Endothelial cell (in vitro differentiated cells): Measurements from ENCODE around the gene MPZL1. TPM values are rescaled to one million over a fixed set of nuclear protein-coding genes. Genes with fewer than 3 reads are reported as not detected.
"Not testable (repeated sequence)": the region's sequence is repeated elsewhere in the genome, so short reads cannot be mapped to it uniquely, and the experiment has no call there.

Experiments used
- DNase-seq: peaks from one replicate; pipeline ENCODE4 v3.0.0; 2021; ENCODE audit warnings: low spot score
- H3K27ac Mint-ChIP-seq: one replicate; pipeline ENCODE4 v1.8.0; 2021; ENCODE audit warnings: mixed read lengths, inconsistent platforms; ENCODE audit not compliant: unreplicated experiment
- H3K27me3 Mint-ChIP-seq: one replicate; pipeline ENCODE4 v1.8.0; 2021; ENCODE audit warnings: mild to moderate bottlenecking, moderate library complexity, mixed read lengths, inconsistent platforms; ENCODE audit not compliant: unreplicated experiment
- H3K36me3 Mint-ChIP-seq: one replicate; pipeline ENCODE4 v1.8.0; 2021; ENCODE audit warnings: mild to moderate bottlenecking, low read depth, mixed read lengths, inconsistent platforms; ENCODE audit not compliant: unreplicated experiment
- H3K4me1 Mint-ChIP-seq: one replicate; pipeline ENCODE4 v1.8.0; 2021; ENCODE audit warnings: mild to moderate bottlenecking, mixed read lengths, inconsistent platforms; ENCODE audit not compliant: unreplicated experiment
- H3K4me3 Mint-ChIP-seq: one replicate; pipeline ENCODE4 v1.8.0; 2021; ENCODE audit warnings: mild to moderate bottlenecking, mixed read lengths, inconsistent platforms; ENCODE audit not compliant: unreplicated experiment
- H3K9me3 Mint-ChIP-seq: one replicate; pipeline ENCODE4 v1.8.0; 2021; ENCODE audit warnings: mixed read lengths, inconsistent platforms; ENCODE audit not compliant: unreplicated experiment
- CTCF ChIP-seq: fragments of 200-600 bp; sonication (generic); IDR thresholded peaks from one replicate; pipeline ENCODE4 v1.5.0; 2021; ENCODE audit warnings: antibody characterized with exemption; ENCODE audit not compliant: unreplicated experiment
- total RNA-seq: library from RNA; stranded (reverse); fragmentation: NEBNext Ultra II Directional; extraction: Animal tissue kit (Norgen Biotek cat#: 25700); gene quantifications from one replicate; pipeline ENCODE4 v1.2.1, GENCODE V29; 2021; ENCODE audit not compliant: unreplicated experiment

The MPZL1 gene
- total RNA-seq, 1 donor from 2014 or later = 441 TPM

GRCh38 chr1:167821969-167822685 is 100.3 kb downstream of the MPZL1 start:
- peaks cover 10% of the 10 kb centered on the region for H3K4me1 Mint-ChIP-seq
- H3K4me3 Mint-ChIP-seq = no peak overlapping the region
- no peaks in the 10 kb centered on the region for H3K27me3 Mint-ChIP-seq
- no peak overlapping the region for H3K27ac Mint-ChIP-seq
- no peaks in the 10 kb centered on the region for H3K36me3 Mint-ChIP-seq
- no peak for TF ChIP-seq CTCF
- no peaks in the 10 kb centered on the region for H3K9me3 Mint-ChIP-seq
- no peak for DNase-seq

- no peak overlapping the region for H3K4me3 Mint-ChIP-seq
- no peaks in the 10 kb centered on the region for H3K36me3 Mint-ChIP-seq
- no peak for DNase-seq
- no peak for TF ChIP-seq CTCF
- H3K9me3 Mint-ChIP-seq = no peaks in the 10 kb centered on the region
- H3K27me3 Mint-ChIP-seq = no peaks in the 10 kb centered on the region
- peaks cover 10% of the 10 kb centered on the region for H3K4me1 Mint-ChIP-seq
- no peak overlapping the region for H3K27ac Mint-ChIP-seq
Observed at GRCh38 chr1:167824163-167824794, 102.5 kb downstream of the MPZL1 start.

- Mint-ChIP-seq H3K4me1 (peaks cover 12% of the 10 kb centered on the region), H3K27ac (no peak overlapping the region), H3K4me3 (no peak overlapping the region), H3K9me3 (no peaks in the 10 kb centered on the region), H3K27me3 (no peaks in the 10 kb centered on the region), H3K36me3 (no peaks in the 10 kb centered on the region)
- DNase-seq = no peak
- no peak for TF ChIP-seq CTCF
Observed at GRCh38 chr1:167825419-167826079, 103.8 kb downstream of the MPZL1 start.

DNA sequence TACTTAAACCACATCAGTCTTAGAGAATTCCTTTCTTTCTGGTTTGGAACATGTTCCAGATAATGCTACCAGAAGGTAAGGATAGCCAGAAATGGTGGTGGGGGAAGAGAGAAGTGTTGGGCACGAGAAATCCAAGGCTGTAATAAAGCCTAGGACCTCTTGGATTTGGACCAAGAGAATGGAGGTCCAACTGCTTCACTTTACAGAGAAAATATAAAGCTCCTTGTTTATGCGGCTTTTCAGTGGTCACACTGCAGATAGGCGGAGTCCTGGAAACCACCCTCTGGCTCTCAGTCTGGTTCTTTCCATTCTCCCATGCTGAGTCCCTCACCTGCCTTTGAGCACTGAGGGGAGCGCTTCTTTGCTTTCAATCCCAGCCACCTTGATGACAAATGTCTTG is 104.3 kb downstream of the MPZL1 start:
- H3K4me3 Mint-ChIP-seq = no peak overlapping the region
- no peak for TF ChIP-seq CTCF
- DNase-seq = no peak
- H3K4me1 Mint-ChIP-seq = peaks cover 12% of the 10 kb centered on the region
- no peak overlapping the region for H3K27ac Mint-ChIP-seq
- H3K27me3 Mint-ChIP-seq = no peaks in the 10 kb centered on the region
- H3K36me3 Mint-ChIP-seq = no peaks in the 10 kb centered on the region
- no peaks in the 10 kb centered on the region for H3K9me3 Mint-ChIP-seq

- no peak for DNase-seq
- TF ChIP-seq CTCF = no peak
- Mint-ChIP-seq H3K9me3 (no peaks in the 10 kb centered on the region), H3K4me3 (no peak overlapping the region), H3K36me3 (no peaks in the 10 kb centered on the region), H3K27ac (no peak overlapping the region), H3K27me3 (no peaks in the 10 kb centered on the region), H3K4me1 (peaks cover 2% of the 10 kb centered on the region)
Observed at GRCh38 chr1:167829868-167830267, 108.1 kb downstream of the MPZL1 start.

DNA sequence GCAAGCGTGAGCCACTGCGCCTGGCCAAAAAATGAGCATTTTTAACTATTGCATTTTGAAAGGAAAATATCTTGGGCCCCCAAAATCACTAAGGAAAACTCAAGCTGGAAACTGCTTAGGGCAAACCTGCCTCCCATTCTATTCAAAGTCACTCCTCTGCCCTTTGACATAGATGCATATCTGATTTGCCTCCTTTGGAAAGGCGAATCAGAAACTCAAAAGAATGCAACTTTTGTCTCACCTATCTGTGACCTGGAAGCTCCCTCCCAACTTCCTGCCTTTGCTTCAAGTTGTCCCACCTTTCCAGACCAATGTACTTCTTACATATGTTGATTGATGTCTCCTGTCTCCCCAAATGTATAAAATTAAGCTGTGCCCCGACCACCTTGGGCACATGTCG is 108.9 kb downstream of the MPZL1 start:
- H3K4me1 Mint-ChIP-seq, H3K4me3 Mint-ChIP-seq, H3K27me3 Mint-ChIP-seq, H3K36me3 Mint-ChIP-seq, DNase-seq, H3K27ac Mint-ChIP-seq, H3K9me3 Mint-ChIP-seq: not testable (repeated sequence)
